Stimulated activated CD4-positive, alpha-beta T cell treated with anti-CD3 and anti-CD28 coated beads, TNF-alpha, amount 100 ng/mL, for 4 hours (primary cell): ENCODE results near the gene IL31.

Experiments
- DNase-seq, 3 experiments: peaks; one replicate each; pipeline ENCODE4 v3.0.0-alpha.2; 2020; ENCODE audit warnings: low read depth in 3 of 3

Gene IL31

GRCh38 chr12:122158700-122159285 is 15.2 kb downstream of the IL31 start:
- DNase-seq: no peak

GRCh38 chr12:122155705-122156104 is 18.3 kb downstream of the IL31 start:
- no peak for DNase-seq

GRCh38 chr12:122152754-122153153 is 21.3 kb downstream of the IL31 start:
- no peak for DNase-seq

GRCh38 chr12:122150127-122150681 is 23.8 kb downstream of the IL31 start:
- no peak for DNase-seq

GRCh38 chr12:122148657-122149056 is 25.4 kb downstream of the IL31 start:
- DNase-seq: no peak

- no peak for DNase-seq
Measured at GRCh38 chr12:122147514-122148290, 26.3 kb downstream of the IL31 start.

GRCh38 chr12:122145505-122146330 is 28.3 kb downstream of the IL31 start:
- DNase-seq: no peak

GRCh38 chr12:122144885-122145284 is 29.1 kb downstream of the IL31 start:
- DNase-seq: no peak

GRCh38 chr12:122142857-122143256 is 31.2 kb downstream of the IL31 start:
- no peak for DNase-seq

- DNase-seq: no peak
Measured at GRCh38 chr12:122141911-122142725, 31.9 kb downstream of the IL31 start.

- DNase-seq: no peak
Measured at GRCh38 chr12:122140467-122141257, 33.4 kb downstream of the IL31 start.

GRCh38 chr12:122139941-122140340 is 34.1 kb downstream of the IL31 start:
- DNase-seq: no peak

- DNase-seq: no peak
Measured at GRCh38 chr12:122139266-122139665, 34.8 kb downstream of the IL31 start.

GRCh38 chr12:122138616-122139015 is 35.4 kb downstream of the IL31 start:
- DNase-seq: no peak

GRCh38 chr12:122138181-122138580 is 35.8 kb downstream of the IL31 start:
- no peak for DNase-seq

GRCh38 chr12:122137681-122138080 is 36.3 kb downstream of the IL31 start:
- no peak for DNase-seq

GRCh38 chr12:122137229-122137628 is 36.8 kb downstream of the IL31 start:
- no peak for DNase-seq

GRCh38 chr12:122135437-122136031 is 38.5 kb downstream of the IL31 start:
- DNase-seq: no peak

- no peak for DNase-seq
Measured at GRCh38 chr12:122133192-122133950, 40.6 kb downstream of the IL31 start.
